DMS114 treated with DMSO at 0.1 percent for 48 hours (cell line): Measurements from ENCODE around the gene GPR12.

ENCODE experiments used
- DNase-seq: peaks from one replicate; lab custom pipeline; 2025; ENCODE audit not compliant: unreplicated experiment; lab: John Stamatoyannopoulos, UW

The GPR12 gene

GRCh38 chr13:26706381-26706780, 54.2 kb downstream of the GPR12 start:
- no peak for DNase-seq

- no peak for DNase-seq
These were observed 55.0 kb downstream of the GPR12 start for GRCh38 chr13:26705536-26705935.
